Melanocyte of skin (primary cell): ENCODE results near the gene KPNA6. TPM values are rescaled to one million over a fixed set of nuclear protein-coding genes. Genes with fewer than 3 reads are reported as not detected.

ENCODE experiments used
- small RNA-seq, 2 donors: library from RNA; depleted of rRNA; stranded (forward); fragments of <200 nt; gene quantifications; one replicate each; pipeline ENCODE3, GENCODE V24; 2012
- total RNA-seq, 2 donors: library from RNA; depleted of rRNA; stranded (reverse); fragments of >200 nt; gene quantifications; 2 replicates each; pipeline ENCODE4 v1.2.3, GENCODE V29; 2012

KPNA6 gene
- 10 to 100 TPM; 46.1 to 61.3 TPM for total RNA-seq

GRCh38 chr1:32107742-32108661 lies at the start of gene KPNA6:
Gene KPNA6, plus strand, starts transcription at chr1:32108056. Its CDS starts 75 bp downstream, at chr1:32108131.

GRCh38 chr1:32072622-32073298 lies 35.1 kb upstream of the KPNA6 start, which contains the start of gene TMEM39B:
Gene TMEM39B, plus strand, starts transcription at chr1:32072939. Its CDS starts 109 bp downstream, at chr1:32073048.

GRCh38 chr1:32179443-32180185 lies 71.8 kb downstream of the KPNA6 start, which contains the start of gene TXLNA:
Gene TXLNA, plus strand, starts transcription at chr1:32179675. Its CDS starts 671 bp downstream, at chr1:32180346.

GRCh38 chr1:32200226-32201010 lies 92.6 kb downstream of the KPNA6 start, which contains the start of gene CCDC28B:
Gene CCDC28B, plus strand, starts transcription at chr1:32200595. Its CDS starts 1,341 bp downstream, at chr1:32201936.

GRCh38 chr1:32205401-32206370 lies 97.8 kb downstream of the KPNA6 start, which contains the start of gene IQCC:
Gene IQCC, plus strand, starts transcription at chr1:32205671. Its CDS starts 11 bp downstream, at chr1:32205682.

GRCh38 chr1:32208891-32209328 lies 101.1 kb downstream of the KPNA6 start, which contains the start of gene DCDC2B:
Gene DCDC2B, plus strand, starts transcription at chr1:32209089. Its CDS starts 5 bp downstream, at chr1:32209094.

GRCh38 chr1:32221980-32222755 lies 114.3 kb downstream of the KPNA6 start, which contains the start of the genes EIF3I and TMEM234:
Gene EIF3I, plus strand, starts transcription at chr1:32222407. Its CDS starts 35 bp downstream, at chr1:32222442.
Gene TMEM234, minus strand, starts transcription at chr1:32222353. Its CDS starts 31 bp downstream, at chr1:32222322.

Small RNA genes within 50 kb of the gene (small RNA-seq; reads per million reads assigned to genes)
- gene MIR5585 = 0 reads per million in 2 donors
- 0 reads per million in 2 donors for gene RF00017

Other genes starting within 250 kb of the KPNA6 start
- 100 to 1,000 TPM; 188 to 216 TPM for gene PTP4A2, start 169.7 kb upstream of the KPNA6 start, total RNA-seq
- 10 to 100 TPM; 29.9 to 52.9 TPM for gene KHDRBS1, start 94.2 kb upstream of the KPNA6 start, total RNA-seq
- gene TMEM39B, start 35.1 kb upstream of the KPNA6 start, total RNA-seq = 1 to 10 TPM; 4.5 to 5.3 TPM
- gene TXLNA, start 71.6 kb downstream of the KPNA6 start, total RNA-seq = 10 to 100 TPM; 90.9 to 94.6 TPM
- 10 to 100 TPM; 11.4 to 13.7 TPM for gene CCDC28B, start 92.5 kb downstream of the KPNA6 start, total RNA-seq
- 1 to 10 TPM; 1.4 to 1.7 TPM for gene IQCC, start 97.6 kb downstream of the KPNA6 start, total RNA-seq
- not detected for gene DCDC2B, start 101.0 kb downstream of the KPNA6 start, total RNA-seq
- gene TMEM234, start 114.3 kb downstream of the KPNA6 start, total RNA-seq = 10 to 100 TPM; 13.7 to 18.2 TPM
- gene EIF3I, start 114.4 kb downstream of the KPNA6 start, total RNA-seq = 100 to 1,000 TPM; 204 to 323 TPM
- 10 to 100 TPM; 11.7 to 30.3 TPM for gene FAM167B, start 139.2 kb downstream of the KPNA6 start, total RNA-seq
- not detected for gene LCK, start 143.2 kb downstream of the KPNA6 start, total RNA-seq
- 100 to 1,000 TPM in 1 of 2 donors, 10 to 100 TPM in 1; 61.3 to 104 TPM for gene HDAC1, start 184.0 kb downstream of the KPNA6 start, total RNA-seq
- 100 to 1,000 TPM in 1 of 2 donors, 10 to 100 TPM in 1; 68.5 to 149 TPM for gene MARCKSL1, start 228.2 kb downstream of the KPNA6 start, total RNA-seq